Thoracic aorta (tissue), 2 donors: ENCODE data around the gene GSG1L. TPM values are rescaled to one million over a fixed set of nuclear protein-coding genes. Genes with fewer than 3 reads are reported as not detected.
A peak's percentile ranks its signal among the peaks of the same experiment; 100 is the strongest.

Experiments used
- ATAC-seq: fragments of 150-250 bp; one replicate; pipeline ENCODE4 v1.8.0; 2017; ENCODE audit warnings: low read depth; ENCODE audit not compliant: insufficient number of reproducible peaks, low FRiP score
- DNase-seq: peaks from one replicate; pipeline ENCODE4 v3.0.0-alpha.2; 2020; ENCODE audit warnings: low spot score
- H3K27ac ChIP-seq, 2 donors: fragments of 200-600 bp; sonication (generic); 1 replicate in 1 of 2; 2 replicates in 1 of 2; pipeline ENCODE4 v1.5.1; 2016; ENCODE audit warnings: mild to moderate bottlenecking in 2 of 2, moderate library complexity in 2 of 2
- H3K27me3 ChIP-seq: fragments of 200-600 bp; sonication (generic); replicated peaks from 2 replicates; pipeline ENCODE4 v1.6.0; 2016; ENCODE audit warnings: mild to moderate bottlenecking; ENCODE audit not compliant: insufficient read depth
- H3K36me3 ChIP-seq: fragments of 200-600 bp; sonication (generic); one replicate; pipeline ENCODE4 v1.5.1; 2016
- H3K4me1 ChIP-seq, 2 donors: fragments of 200-600 bp; sonication (generic); 1 replicate in 1 of 2; 2 replicates in 1 of 2; pipeline versions ENCODE4 v1.5.1 to v1.6.0; 2016; ENCODE audit warnings: low read depth in 2 of 2, mild to moderate bottlenecking in 1 of 2; ENCODE audit not compliant: control insufficient read depth in 1 of 2
- H3K4me3 ChIP-seq: fragments of 200-600 bp; sonication (generic); 2 replicates; pipeline ENCODE4 v1.5.1; 2016; ENCODE audit warnings: mild to moderate bottlenecking
- H3K9me3 ChIP-seq: fragments of 200-600 bp; sonication (generic); 2 replicates; pipeline ENCODE4 v1.5.1; 2016
- CTCF ChIP-seq: fragments of 200-600 bp; sonication (generic); IDR thresholded peaks from one replicate; pipeline ENCODE4 v1.5.1; 2019; ENCODE audit warnings: antibody characterized with exemption
- total RNA-seq, 2 donors: library from RNA; depleted of rRNA; stranded (reverse); fragments of >200 nt; gene quantifications; one replicate each; pipeline versions ENCODE4 v1.1.0 to v1.2.3, GENCODE V29; 2016

Gene GSG1L
- total RNA-seq, 2 donors from 2014 or later, result 5.3 to 5.9 TPM

- TF ChIP-seq CTCF, result no peak
- H3K27me3 ChIP-seq, result no peaks in the 10 kb centered on the region
- H3K36me3 ChIP-seq, result no peaks in the 10 kb centered on the region
- peaks cover 8% of the 10 kb centered on the region for H3K9me3 ChIP-seq
- no peak overlapping the region for H3K4me3 ChIP-seq
- H3K27ac ChIP-seq, result no peak overlapping the region
- ATAC-seq (no peak), DNase-seq (no peak)
- no peaks in the 10 kb centered on the region for H3K4me1 ChIP-seq
Observed at GRCh38 chr16:28052274-28053128, 11.0 kb downstream of the GSG1L start.

GRCh38 chr16:28051486-28051885 is 12.0 kb downstream of the GSG1L start:
- no peak for ATAC-seq
- Histone ChIP-seq H3K9me3 (peaks cover 8% of the 10 kb centered on the region), H3K27me3 (no peaks in the 10 kb centered on the region), H3K27ac (no peak overlapping the region), H3K4me3 (no peak overlapping the region), H3K4me1 (no peaks in the 10 kb centered on the region), H3K36me3 (no peaks in the 10 kb centered on the region)
- TF ChIP-seq CTCF, result no peak
- no peak for DNase-seq

GRCh38 chr16:28042811-28043210 is 20.7 kb downstream of the GSG1L start:
- peak; percentile 44 for TF ChIP-seq CTCF
- H3K9me3 ChIP-seq, result no peaks in the 10 kb centered on the region
- no peak for DNase-seq
- H3K4me1 ChIP-seq, result peaks cover 8 to 26% of the 10 kb centered on the region in 2 donors
- H3K27me3 ChIP-seq, result no peaks in the 10 kb centered on the region
- ATAC-seq, result peak; percentile 89
- peak overlapping the region; percentile 92 to 93 for H3K27ac ChIP-seq
- peak overlapping the region; percentile 29 for H3K4me3 ChIP-seq
- no peaks in the 10 kb centered on the region for H3K36me3 ChIP-seq

GRCh38 chr16:28041615-28042014 is 21.9 kb downstream of the GSG1L start:
- Histone ChIP-seq H3K4me1 (peaks cover 8 to 26% of the 10 kb centered on the region in 2 donors), H3K36me3 (no peaks in the 10 kb centered on the region), H3K4me3 (no peak overlapping the region), H3K27me3 (no peaks in the 10 kb centered on the region), H3K27ac (peak overlapping the region in 1 of 2 donors; percentile 92), H3K9me3 (no peaks in the 10 kb centered on the region)
- no peak for DNase-seq
- TF ChIP-seq CTCF, result no peak
- no peak for ATAC-seq

GRCh38 chr16:28040039-28040438 is 23.5 kb downstream of the GSG1L start:
- no peak overlapping the region for H3K4me3 ChIP-seq
- no peak for TF ChIP-seq CTCF
- ATAC-seq (no peak), DNase-seq (no peak)
- peaks cover 8 to 26% of the 10 kb centered on the region in 2 donors for H3K4me1 ChIP-seq
- H3K36me3 ChIP-seq, result no peaks in the 10 kb centered on the region
- no peaks in the 10 kb centered on the region for H3K27me3 ChIP-seq
- H3K9me3 ChIP-seq, result no peaks in the 10 kb centered on the region
- H3K27ac ChIP-seq, result no peak overlapping the region
